Fibroblast of upper back skin (primary cell): Measurements from ENCODE around the gene C1RL.
"Not testable (repeated sequence)": the region's sequence is repeated elsewhere in the genome, so short reads cannot be mapped to it uniquely, and the experiment has no call there.

Experiments used
- DNase-seq: peaks from one replicate; pipeline ENCODE4 v3.0.0-alpha.2; 2013

Gene C1RL

GRCh38 chr12:7113389-7113871 lies 4.4 kb upstream of the C1RL start:
- peak; percentile 44 for DNase-seq

GRCh38 chr12:7112041-7112440 lies 3.0 kb upstream of the C1RL start:
- no peak for DNase-seq

- no peak for DNase-seq
Observed at GRCh38 chr12:7110661-7111060, 1.6 kb upstream of the C1RL start.

- DNase-seq, result no peak
Observed at GRCh38 chr12:7109572-7109920, 532 bp upstream of the C1RL start.

GRCh38 chr12:7108003-7108795 lies 815 bp downstream of the C1RL start:
- peak; percentile 81 for DNase-seq

- no peak for DNase-seq
Observed at GRCh38 chr12:7107636-7108002, 1.4 kb downstream of the C1RL start.

GRCh38 chr12:7107181-7107580 lies 1.8 kb downstream of the C1RL start:
- DNase-seq, result not testable (repeated sequence)

- DNase-seq, result no peak
Observed at GRCh38 chr12:7106082-7106481, 2.9 kb downstream of the C1RL start.

- DNase-seq, result no peak
Observed at GRCh38 chr12:7103837-7104584, 5.0 kb downstream of the C1RL start.

GRCh38 chr12:7102582-7102981 lies 6.4 kb downstream of the C1RL start:
- no peak for DNase-seq

- no peak for DNase-seq
Observed at GRCh38 chr12:7101694-7102131, 7.3 kb downstream of the C1RL start.

GRCh38 chr12:7101047-7101693 lies 7.8 kb downstream of the C1RL start:
- DNase-seq, result no peak

GRCh38 chr12:7100239-7100638 lies 8.8 kb downstream of the C1RL start:
- DNase-seq, result no peak

- DNase-seq, result no peak
Observed at GRCh38 chr12:7099290-7099996, 9.6 kb downstream of the C1RL start.

- DNase-seq, result no peak
Observed at GRCh38 chr12:7096979-7097378, 12.0 kb downstream of the C1RL start.

- DNase-seq, result no peak
Observed at GRCh38 chr12:7096006-7096932, 12.7 kb downstream of the C1RL start.

- DNase-seq, result peak; percentile 38
Observed at GRCh38 chr12:7093892-7094291, 15.1 kb downstream of the C1RL start.

GRCh38 chr12:7093486-7093885 lies 15.5 kb downstream of the C1RL start:
- DNase-seq, result no peak

- no peak for DNase-seq
Observed at GRCh38 chr12:7092986-7093460, 16.0 kb downstream of the C1RL start.

GRCh38 chr12:7092229-7092985 lies 16.6 kb downstream of the C1RL start, which contains the start of gene C1R:
Gene C1R, minus strand, starts transcription at chr12:7092445. Its CDS starts 57 bp downstream, at chr12:7092388.
- DNase-seq, result peak; percentile 93
